HepG2 (cell line): ENCODE measurements around the gene TBCE. TPM values are rescaled to one million over a fixed set of nuclear protein-coding genes. Genes with fewer than 3 reads are reported as not detected.
A peak's percentile ranks its signal among the peaks of the same experiment; 100 is the strongest.

ENCODE experiments used
- ATF7 ChIP-seq, 2 experiments: fragments of 450-650 bp in 1 of 2; sonication (generic) in 1 of 2; formaldehyde crosslinking in 1 of 2; IDR thresholded peaks; 2 replicates each; pipeline versions ENCODE4 v1.4.0 to v1.6.1; 2016 to 2020; ENCODE audit warnings: antibody characterized with exemption in 1 of 2, mild to moderate bottlenecking in 1 of 2, missing genetic modification reagents in 1 of 2
- CENPT ChIP-seq: sonication (generic); formaldehyde crosslinking; IDR thresholded peaks from 2 replicates; pipeline ENCODE4 v1.8.0; 2022; ENCODE audit warnings: low read depth, mild to moderate bottlenecking, moderate library complexity, missing genetic modification reagents
- CHCHD3 ChIP-seq: sonication (generic); formaldehyde crosslinking; IDR thresholded peaks from 2 replicates; pipeline ENCODE4 v1.8.0; 2022; ENCODE audit warnings: mild to moderate bottlenecking, missing genetic modification reagents, moderate library complexity
- GLMP ChIP-seq: sonication (generic); formaldehyde crosslinking; IDR thresholded peaks from 2 replicates; pipeline ENCODE4 v1.9.0; 2021; ENCODE audit warnings: missing genetic modification reagents, mild to moderate bottlenecking, borderline replicate concordance
- GTF2F1 ChIP-seq: fragments of 150-350 bp; IDR thresholded peaks from 2 replicates; pipeline ENCODE4 v1.6.1; 2014; ENCODE audit warnings: low read length
- ISX ChIP-seq: sonication (generic); formaldehyde crosslinking; conservative IDR thresholded peaks from 2 replicates; pipeline ENCODE4 v1.5.0; 2020; ENCODE audit warnings: missing genetic modification reagents
- KAT2B ChIP-seq: fragments of 150-350 bp; IDR thresholded peaks from 2 replicates; pipeline ENCODE4 v1.6.1; 2014; ENCODE audit warnings: low read depth, low read length, borderline replicate concordance
- MLLT10 ChIP-seq: sonication (generic); formaldehyde crosslinking; IDR thresholded peaks from 2 replicates; pipeline ENCODE4 v1.4.0; 2020; ENCODE audit warnings: missing genetic modification reagents
- NFKB2 ChIP-seq: sonication (generic); formaldehyde crosslinking; IDR thresholded peaks from 2 replicates; pipeline ENCODE4 v1.4.0; 2020; ENCODE audit warnings: missing genetic modification reagents, borderline replicate concordance
- PBX2 ChIP-seq: IDR thresholded peaks from 2 replicates; pipeline ENCODE4 v1.6.1; 2016; ENCODE audit warnings: control low read depth
- PRPF4 ChIP-seq: fragments of 200-400 bp; formaldehyde crosslinking; IDR thresholded peaks from 2 replicates; pipeline ENCODE4 v1.6.1; 2016; ENCODE audit warnings: low read length, low read depth; ENCODE audit not compliant: poor library complexity, severe bottlenecking
- RARG ChIP-seq: sonication (generic); formaldehyde crosslinking; IDR thresholded peaks from 2 replicates; pipeline ENCODE4 v1.4.0; 2020; ENCODE audit warnings: low read depth, mild to moderate bottlenecking, missing genetic modification reagents
- SIX4 ChIP-seq: sonication (generic); formaldehyde crosslinking; IDR thresholded peaks from 2 replicates; pipeline ENCODE4 v1.4.0; 2020; ENCODE audit warnings: missing genetic modification reagents
- ZBED4 ChIP-seq: sonication (generic); formaldehyde crosslinking; IDR thresholded peaks from 2 replicates; pipeline ENCODE4 v1.4.0; 2020; ENCODE audit warnings: missing genetic modification reagents, borderline replicate concordance
- ZBTB39 ChIP-seq: sonication (generic); formaldehyde crosslinking; IDR thresholded peaks from 2 replicates; pipeline ENCODE4 v1.5.0; 2020; ENCODE audit warnings: missing genetic modification reagents
- ZKSCAN1 ChIP-seq: fragments of 150-350 bp; IDR thresholded peaks from 2 replicates; pipeline ENCODE4 v1.6.1; 2014; ENCODE audit warnings: low read length
- ZNF430 ChIP-seq: sonication (generic); formaldehyde crosslinking; IDR thresholded peaks from 2 replicates; pipeline ENCODE4 v1.9.0; 2021; ENCODE audit warnings: mild to moderate bottlenecking, missing genetic modification reagents
- ZNF432 ChIP-seq: sonication (generic); formaldehyde crosslinking; IDR thresholded peaks from 2 replicates; pipeline ENCODE4 v1.5.0; 2020; ENCODE audit warnings: missing genetic modification reagents, mild to moderate bottlenecking, borderline replicate concordance
- ZNF652 ChIP-seq: IDR thresholded peaks from 2 replicates; pipeline ENCODE4 v1.6.1; 2016; ENCODE audit warnings: low read depth, borderline replicate concordance
- polyA plus RNA-seq, 8 experiments: library from polyadenylated mRNA; depleted of rRNA in 3 of 8; stranded (reverse) in 7 of 8; unstranded in 1 of 8; fragments of >200 nt; fragmentation: Illumina TruSeq in 4 of 8; extraction: Trizol in 4 of 8; gene quantifications; 2 replicates each; pipeline versions ENCODE4 v1.2.1 to v1.2.3, GENCODE V29; 2011 to 2016; ENCODE audit warnings: low read depth in 4 of 8, missing spikeins in 1 of 8, mixed read lengths in 1 of 8; ENCODE audit not compliant: insufficient read depth in 1 of 8
- total RNA-seq, 5 experiments: library from RNA; depleted of rRNA; stranded (reverse); fragments of >200 nt; fragmentation: Illumina TruSeq; extraction: Trizol; gene quantifications; 2 replicates each; pipeline ENCODE4 v1.2.3, GENCODE V29; 2016; ENCODE audit warnings: low read depth in 1 of 5
- TF ChIP-seq, protein P1 (sequence below): sonication (generic); formaldehyde crosslinking; IDR thresholded peaks from 2 replicates; pipeline ENCODE4 v1.5.0; 2020; ENCODE audit warnings: missing genetic modification reagents

Gene TBCE
- total and polyA plus RNA-seq, 2 of the 13 experiments (the other 11 are each of a cell fraction or from before 2014, with no cell fraction given): 25.6 to 31.1 TPM

DNA sequence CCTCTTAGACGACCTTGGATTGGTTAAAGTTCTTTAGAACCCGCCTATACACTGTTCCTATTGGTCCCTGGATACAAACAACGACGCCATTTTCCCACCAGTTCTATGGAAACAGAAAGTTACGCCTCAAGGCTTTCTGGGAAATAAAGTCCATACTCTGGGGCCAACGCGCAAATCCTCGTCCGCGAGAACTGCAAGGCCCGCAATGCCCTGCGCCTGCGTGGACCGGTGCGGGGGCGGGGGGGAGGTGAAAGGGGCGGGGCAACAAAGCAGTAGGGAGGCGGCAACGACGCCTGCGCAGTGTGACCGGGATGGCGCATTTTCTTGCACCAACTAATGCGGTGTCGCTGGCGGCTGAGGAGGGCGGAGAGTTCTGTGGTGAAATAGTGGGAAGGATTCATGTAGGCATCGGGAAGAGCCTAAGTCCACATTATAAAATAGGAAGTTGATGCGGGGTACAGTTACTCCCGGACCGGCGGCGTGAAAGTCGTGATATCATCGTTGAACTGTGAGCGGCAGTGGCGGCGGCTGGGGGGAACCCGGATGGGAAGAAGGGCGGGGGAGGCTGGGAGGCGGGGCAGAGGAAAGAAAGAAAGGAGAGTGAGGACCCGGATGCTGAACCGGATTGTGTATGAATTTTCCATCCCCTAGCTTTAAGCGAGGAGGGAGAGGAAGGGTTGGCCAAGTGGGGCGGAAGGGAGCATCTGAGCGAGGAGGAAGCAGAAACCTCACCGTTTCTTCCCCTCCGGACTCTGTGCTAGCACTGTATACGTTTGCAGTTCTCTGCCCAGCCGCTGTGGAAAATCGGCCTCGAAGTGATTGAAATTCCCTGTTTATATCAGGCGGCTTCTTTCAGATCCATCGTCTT is 38.7 kb upstream of the TBCE start, which contains the start of gene GGPS1 (continued):
- TF ChIP-seq GLMP (CRISPR knock-in tag) (no peak), RARG (CRISPR knock-in tag) (no peak), MLLT10 (no peak), SIX4 (CRISPR knock-in tag) (no peak), ZNF430 (CRISPR knock-in tag) (no peak; the same call in 1 of the 2 replicates), PBX2 (no peak), ATF7 (IDR thresholded peaks at IDR 0.05) (no peak), ATF7 (CRISPR knock-in tag; IDR thresholded peaks at IDR 0.05) (no peak), CENPT (CRISPR knock-in tag) (no peak), KAT2B (no peak), ZNF652 (CRISPR knock-in tag) (no peak), ISX (no peak), PRPF4 (no peak), ZBTB39 (CRISPR knock-in tag) (no peak), NFKB2 (0 out of 2 replicates have a peak, but pooled peaks have one; percentile 72), ZKSCAN1 (no peak), ZBED4 (CRISPR knock-in tag) (no peak), GTF2F1 (no peak), CHCHD3 (no peak), ZNF432 (CRISPR knock-in tag) (no peak)
- TF ChIP-seq, protein P1, sequence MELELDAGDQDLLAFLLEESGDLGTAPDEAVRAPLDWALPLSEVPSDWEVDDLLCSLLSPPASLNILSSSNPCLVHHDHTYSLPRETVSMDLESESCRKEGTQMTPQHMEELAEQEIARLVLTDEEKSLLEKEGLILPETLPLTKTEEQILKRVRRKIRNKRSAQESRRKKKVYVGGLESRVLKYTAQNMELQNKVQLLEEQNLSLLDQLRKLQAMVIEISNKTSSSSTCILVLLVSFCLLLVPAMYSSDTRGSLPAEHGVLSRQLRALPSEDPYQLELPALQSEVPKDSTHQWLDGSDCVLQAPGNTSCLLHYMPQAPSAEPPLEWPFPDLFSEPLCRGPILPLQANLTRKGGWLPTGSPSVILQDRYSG: no peak
